HG03575 (cell line): ENCODE measurements around the gene KNDC1.
"Not testable (repeated sequence)": the region's sequence is repeated elsewhere in the genome, so short reads cannot be mapped to it uniquely, and the experiment has no call there.

ENCODE experiments used
- ATAC-seq: cut with Tn5 transposase; IDR thresholded peaks from one replicate; pipeline ENCODE4 v1.9.1; 2021; ENCODE audit not compliant: unreplicated experiment, insufficient number of reproducible peaks, low FRiP score; ENCODE audit errors: extremely low read depth

The KNDC1 gene

DNA sequence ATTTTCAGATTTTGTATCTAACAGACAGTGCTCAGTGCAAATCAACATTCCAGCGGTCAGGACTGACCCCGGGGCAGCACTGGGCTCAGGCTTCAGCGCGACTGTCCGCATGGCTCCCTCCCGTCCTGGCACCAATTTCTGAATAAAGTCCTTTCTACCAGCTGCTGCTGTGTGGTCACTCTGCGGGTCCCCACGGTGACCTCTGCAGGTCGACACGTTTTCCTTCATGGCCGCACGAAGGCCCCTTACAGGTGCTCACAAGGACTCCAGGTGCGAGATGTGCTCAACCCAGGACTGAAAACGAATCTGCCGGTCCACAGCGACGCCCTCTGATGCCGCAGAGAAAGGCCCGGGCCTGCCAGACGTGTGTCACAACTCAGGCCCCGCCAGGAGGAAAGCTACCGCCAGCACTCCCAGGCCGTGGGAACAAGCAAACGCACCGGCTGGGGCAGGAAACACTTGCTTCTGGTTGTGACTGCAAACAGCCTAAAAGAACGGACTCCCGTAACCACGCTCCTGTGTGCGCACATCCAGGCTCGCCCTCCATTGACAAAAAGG, 66.3 kb downstream of the KNDC1 start:
- ATAC-seq: no peak

DNA sequence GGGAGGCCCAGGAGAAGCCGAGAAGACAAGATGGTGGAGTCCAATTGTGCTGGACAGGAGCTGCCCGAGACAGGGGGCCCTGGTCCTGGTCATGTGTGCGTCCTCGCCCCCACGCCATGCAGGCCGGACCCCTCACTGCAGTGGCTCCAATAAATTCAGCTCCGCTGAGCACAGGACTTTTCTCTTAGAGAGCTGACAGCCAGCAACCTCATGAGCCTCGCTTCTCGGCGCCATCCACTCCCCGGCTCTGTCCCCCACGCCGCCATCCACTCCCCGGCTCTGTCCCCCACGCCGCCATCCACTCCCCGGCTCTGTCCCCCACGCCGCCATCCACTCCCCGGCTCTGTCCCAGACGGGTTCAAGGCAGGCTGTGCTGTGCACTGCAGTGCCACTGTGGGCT, 67.2 kb downstream of the KNDC1 start:
- no peak for ATAC-seq

DNA sequence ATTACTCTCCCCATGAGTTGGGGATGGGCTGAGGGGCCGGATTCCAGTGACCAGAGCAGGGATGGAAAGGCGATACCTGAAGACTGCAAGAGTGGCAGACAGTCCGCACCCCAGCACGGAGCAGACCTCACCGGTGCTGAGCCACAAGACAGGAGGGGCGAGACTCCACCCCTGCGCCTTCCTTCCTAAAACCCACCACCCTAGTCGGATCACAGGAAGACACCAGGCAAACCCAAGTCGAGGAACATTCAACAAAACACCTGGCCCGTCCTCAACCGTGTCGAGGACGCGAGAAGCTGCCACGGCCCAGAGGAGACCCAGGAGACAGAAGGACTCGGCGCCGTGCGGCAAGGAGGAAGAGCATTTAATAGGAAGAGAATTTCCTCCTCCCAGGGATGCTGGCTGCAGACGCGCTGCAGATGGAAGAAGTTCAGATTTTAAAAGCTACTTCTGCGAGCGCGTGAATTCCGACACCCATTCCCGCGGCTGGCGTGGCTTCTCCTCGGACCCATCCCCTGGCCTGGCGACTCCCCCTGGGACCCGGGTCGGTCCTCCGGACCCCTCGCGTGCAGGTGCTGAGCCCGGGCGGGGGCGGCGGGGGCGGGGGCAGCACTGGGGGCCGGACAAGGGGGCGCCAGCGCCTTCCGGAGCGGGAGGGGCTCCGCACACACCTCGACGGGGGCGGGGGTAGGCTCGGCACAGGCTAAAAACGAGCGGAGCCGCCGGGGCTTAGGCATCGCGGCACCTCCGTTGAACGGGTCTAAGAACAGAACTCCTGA, 69.4 kb downstream of the KNDC1 start:
- no peak for ATAC-seq

DNA sequence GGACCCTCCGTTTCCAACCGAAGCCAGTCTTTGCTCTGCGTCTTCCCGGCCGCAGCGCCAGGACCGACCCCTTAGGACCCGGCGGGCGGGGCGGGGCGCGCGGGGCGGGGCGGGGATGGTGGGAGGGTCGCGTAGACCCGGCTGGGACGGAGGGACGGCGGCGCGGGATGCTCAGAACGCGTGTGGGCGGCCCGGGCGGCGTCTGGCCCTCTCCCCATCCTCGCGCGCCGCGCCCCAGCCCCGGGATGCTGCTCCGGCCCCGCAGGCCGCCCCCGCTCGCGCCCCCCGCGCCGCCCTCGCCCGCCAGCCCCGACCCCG, 70.0 kb downstream of the KNDC1 start, which contains the start of gene UTF1:
Gene UTF1 (plus strand): TSS at position 174 of the 318 bp plus-strand sequence. CDS start 72 bp downstream, at position 246.
- ATAC-seq: no peak

DNA sequence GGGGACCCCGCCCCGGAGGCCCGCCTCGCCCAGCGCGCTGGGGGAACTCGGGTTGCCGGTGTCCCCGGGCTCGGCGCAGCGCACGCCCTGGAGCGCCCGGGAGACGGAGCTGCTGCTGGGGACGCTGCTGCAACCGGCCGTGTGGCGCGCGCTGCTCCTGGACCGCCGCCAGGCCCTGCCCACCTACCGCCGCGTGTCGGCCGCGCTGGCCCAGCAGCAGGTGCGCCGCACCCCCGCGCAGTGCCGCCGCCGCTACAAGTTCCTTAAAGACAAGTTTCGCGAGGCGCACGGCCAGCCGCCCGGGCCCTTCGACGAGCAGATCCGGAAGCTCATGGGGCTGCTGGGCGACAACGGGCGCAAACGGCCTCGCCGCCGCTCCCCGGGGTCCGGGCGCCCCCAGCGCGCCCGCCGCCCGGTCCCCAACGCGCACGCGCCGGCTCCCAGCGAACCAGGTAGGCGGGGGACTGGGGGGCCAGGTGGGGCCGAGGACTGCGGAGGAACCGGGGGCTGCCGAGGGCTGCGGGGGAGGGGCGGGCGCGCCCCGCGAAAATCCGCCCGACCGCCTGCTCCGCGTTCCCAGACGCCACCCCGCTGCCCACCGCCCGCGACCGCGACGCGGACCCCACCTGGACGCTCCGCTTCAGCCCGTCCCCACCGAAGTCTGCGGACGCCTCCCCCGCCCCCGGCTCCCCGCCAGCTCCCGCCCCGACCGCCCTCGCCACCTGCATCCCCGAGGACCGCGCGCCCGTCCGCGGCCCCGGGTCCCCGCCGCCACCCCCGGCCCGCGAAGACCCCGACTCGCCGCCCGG, 70.6 kb downstream of the KNDC1 start:
- no peak for ATAC-seq

DNA sequence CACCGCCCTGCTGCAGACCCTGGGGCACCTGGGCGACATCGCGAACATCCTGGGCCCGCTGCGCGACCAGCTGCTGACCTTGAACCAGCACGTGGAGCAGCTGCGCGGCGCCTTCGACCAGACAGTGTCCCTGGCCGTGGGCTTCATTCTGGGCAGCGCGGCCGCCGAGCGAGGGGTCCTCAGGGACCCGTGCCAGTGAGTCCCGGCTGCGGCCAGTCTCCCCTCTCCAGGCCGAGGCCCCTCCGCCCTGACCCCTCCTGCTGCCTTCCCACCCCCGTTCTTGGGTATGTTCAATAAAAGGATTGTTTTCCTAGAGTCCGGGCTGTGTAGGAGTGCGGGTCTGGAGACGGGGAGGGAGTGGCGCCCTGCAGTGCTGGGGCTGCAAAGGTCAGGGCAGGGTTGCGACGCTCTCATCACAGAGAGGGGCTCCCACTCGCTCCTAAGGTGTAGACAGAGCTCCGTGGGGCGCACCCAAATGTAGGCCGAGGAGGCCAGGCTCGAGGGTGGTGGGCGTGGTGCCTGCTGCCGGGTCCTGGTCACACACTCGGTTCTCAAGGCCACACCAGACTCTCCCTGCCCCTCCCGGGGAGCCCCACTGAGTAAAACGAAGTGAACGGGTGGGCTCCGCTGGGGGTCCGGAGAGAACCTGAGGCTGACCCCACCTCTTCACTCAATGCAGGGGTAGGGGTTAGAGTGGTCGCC, 71.4 kb downstream of the KNDC1 start:
- no peak for ATAC-seq

DNA sequence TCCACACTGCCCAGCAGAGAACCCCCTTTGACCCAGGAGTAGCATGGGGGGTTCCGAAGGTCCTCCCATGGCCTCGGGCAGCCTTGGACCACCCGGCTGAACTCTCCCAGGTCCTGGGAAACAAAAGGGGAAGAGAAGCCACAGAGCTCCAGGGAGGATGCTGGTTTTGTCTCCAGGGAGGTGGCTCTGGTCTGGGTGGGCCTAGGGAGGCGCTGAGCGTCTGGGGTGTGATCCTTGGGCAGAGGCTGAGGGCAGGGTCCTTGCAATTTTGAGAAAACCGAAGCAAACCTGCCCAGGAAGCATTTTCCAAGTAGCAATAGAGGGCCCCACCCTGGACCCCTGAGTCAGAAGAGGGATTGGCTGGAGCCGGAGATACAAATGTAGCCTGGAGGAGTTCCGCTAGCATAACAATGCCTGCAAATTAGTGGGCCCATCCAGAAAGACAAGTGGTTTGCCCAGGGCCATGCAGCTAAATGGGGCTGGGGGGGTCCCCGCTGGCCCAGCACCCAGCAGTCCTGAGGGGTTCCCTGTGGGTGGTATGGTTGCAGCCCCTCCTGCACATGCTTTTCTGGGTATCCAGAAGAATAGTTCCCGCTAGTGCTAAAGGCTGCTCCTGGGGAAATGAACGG, 72.0 kb downstream of the KNDC1 start:
- ATAC-seq: no peak

DNA sequence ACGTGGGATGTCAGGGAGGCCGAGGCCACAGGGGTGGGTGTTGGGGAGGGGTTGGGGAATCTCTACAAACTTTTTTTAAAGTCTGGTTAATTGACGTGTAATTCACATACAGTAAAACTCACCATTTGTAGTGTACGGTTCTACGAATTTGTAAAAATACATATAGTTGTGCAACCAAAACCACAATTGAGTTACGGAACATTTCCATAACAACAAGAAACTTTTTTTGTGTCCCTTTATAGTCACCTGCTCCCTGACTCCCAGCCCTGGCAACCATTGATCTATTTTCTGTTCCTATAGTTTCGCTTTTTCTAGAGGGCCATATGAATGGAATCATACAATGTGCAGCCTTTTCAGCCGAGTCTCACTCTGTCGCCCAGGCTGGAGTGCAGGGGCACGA, 74.8 kb downstream of the KNDC1 start:
- not testable (repeated sequence) for ATAC-seq

DNA sequence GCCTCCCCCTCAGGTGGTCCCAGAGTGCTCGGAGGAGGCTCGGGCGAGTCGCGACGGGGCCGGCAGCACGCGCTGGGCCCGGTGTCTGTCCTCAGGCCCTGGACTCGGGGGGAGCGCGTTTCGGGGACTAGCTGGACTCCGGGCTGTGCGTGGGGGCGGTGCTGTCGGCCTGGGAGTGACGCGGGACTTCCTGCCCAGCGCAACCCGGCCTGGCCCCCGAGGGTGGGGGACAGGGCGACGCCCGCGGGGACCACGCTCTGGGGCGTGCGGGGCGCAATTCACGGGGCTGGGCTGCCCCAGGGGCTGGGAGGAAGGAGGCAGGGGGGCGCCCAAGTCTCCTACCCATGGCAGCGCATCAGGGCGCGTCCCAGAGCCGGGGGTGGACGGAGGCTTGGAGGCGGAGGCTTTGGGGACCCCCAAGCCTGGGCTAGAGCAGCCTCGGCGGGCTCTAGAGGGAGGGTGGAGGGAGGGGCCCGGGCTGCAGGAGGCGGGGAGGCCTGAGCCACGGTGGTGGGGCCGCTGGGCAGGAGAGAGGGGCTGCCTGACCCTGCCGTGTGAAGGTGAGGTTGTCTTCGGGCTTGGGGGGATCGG, 75.3 kb downstream of the KNDC1 start:
- ATAC-seq: no peak

DNA sequence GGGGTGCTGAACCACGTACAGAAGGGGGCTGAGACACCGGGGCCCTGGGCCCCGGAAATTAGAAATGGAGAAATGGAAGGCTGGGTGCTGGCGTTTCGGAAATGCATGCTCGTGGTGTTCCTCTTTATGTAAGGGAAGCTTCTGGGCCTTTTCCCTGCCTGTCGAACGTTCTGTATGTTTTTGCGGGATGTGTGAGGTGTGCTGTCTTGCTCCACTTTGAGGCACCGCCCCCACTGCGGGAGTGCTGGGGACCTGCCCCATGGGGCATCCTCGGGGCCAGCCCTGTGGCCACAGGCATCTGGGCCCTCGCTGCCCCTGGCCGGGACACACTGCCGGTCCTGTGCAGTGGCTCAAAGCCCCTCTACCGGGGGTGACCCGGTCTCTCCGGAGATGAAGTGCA, 75.9 kb downstream of the KNDC1 start:
- ATAC-seq: no peak

DNA sequence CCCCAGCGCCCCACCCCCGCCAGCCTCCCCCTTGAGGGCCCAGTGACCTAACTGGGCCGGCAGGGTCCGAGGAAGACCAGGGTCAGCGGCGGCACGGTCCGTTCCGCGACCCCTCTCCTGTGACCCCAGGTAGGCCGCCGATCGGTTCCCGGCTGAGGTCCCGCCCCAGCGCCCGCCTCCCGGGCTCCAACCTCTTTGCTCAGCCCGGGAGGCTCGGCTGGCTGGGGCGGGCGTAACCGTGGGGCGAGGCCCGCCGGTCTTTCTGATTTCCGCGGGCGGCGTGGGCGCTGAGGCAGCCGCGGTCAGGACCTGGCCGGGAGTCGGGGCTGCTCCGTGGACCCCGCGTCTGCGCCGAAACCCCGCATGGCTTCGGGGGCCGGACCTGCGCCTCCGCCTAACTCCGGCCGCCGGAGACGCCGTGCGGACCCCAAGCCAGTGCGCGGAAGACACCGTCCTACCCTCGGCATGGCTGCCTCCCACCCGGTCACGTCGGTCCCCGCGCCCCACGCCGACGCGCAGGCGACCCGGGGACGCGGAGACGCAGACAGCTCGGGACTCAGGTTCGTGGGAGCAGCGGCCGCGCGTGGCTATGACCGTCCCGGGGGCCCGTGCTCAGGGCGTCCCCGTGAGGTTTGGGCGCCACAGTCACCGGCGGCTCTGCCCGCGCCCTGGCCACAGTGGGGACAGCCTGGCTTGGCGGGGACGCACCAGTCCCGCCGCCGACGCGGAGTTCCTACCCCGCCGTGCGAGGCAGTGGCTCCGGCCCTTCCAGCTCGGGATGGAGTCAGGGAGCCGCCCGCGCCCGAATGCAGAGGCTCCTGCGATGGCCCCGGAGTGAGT, 76.6 kb downstream of the KNDC1 start:
- no peak for ATAC-seq

DNA sequence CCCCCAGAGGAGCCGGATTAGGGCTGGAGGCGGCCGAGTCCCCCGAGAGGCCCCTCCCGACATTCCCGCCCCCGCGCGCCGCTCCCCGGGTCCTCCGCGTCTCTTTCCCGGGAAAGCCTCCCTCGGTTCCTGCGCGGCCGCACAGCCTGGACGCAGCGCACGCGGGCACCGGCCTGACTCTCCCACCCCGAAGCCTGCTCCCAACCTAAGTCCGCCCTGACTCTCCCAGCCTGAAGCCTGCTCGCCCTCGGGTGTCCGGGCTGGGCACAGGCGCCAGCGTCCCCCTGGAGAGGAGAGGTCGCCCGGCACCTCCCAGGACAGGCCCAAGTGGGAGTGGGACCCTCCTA, 77.2 kb downstream of the KNDC1 start:
- ATAC-seq: no peak

DNA sequence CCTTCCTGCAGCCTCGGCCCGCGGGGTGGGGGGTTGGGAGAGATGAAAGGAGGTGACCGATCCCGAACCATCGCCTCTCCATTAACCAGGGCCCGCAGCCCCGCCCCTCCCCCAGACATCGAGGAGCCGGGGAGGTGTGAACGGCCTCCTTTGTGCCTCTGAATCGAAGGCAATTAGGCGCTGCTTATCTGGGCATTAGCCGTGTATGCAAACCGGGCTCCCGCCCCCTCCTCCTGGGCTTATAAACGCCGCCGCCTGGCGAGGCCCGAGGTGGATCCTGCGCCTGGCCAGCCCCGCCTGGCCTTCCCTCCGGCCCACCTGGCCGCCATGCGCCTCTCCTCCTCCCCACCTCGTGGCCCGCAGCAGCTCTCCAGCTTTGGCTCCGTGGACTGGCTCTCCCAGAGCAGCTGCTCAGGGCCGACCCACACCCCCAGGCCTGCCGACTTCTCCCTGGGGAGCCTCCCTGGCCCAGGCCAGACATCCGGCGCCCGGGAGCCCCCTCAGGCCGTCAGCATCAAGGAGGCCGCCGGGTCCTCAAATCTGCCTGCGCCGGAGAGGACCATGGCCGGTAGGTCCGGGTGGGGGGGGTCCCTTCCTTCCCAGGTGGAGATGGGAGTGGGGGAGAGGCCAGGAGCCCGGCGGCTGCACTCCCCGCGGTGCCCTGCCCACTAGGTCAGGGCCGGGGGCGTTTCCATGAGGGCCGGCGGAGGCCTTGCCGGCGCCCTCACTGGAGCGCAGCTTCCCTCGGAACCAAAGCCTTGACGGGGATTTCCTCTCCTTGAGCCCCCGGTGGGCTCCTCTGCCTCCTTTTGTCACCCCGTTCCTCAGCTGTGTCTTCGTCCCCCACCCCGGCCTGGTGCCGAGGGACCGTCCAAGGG, 77.8 kb downstream of the KNDC1 start, which contains the start of gene VENTX:
Gene VENTX (plus strand): TSS at position 268 of the 878 bp plus-strand sequence. CDS start 60 bp downstream, at position 328.
- ATAC-seq: no peak

DNA sequence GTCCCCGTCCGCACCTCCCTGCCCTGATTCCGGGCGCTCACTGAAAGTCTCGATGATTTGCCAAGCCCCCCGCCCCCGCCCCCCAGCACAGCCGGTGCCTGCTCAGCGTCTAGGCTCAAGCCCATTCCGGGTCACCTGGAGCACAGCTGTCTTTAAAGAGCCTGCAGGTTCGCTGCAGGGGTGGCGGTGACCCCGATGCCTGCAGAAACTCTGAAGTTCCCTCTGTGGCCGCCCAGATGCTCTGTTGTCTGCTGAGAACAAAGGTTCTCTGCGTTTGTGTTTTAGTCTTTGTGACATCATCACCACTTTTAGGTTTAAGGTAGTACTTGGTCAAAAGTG, 78.4 kb downstream of the KNDC1 start:
- no peak for ATAC-seq

DNA sequence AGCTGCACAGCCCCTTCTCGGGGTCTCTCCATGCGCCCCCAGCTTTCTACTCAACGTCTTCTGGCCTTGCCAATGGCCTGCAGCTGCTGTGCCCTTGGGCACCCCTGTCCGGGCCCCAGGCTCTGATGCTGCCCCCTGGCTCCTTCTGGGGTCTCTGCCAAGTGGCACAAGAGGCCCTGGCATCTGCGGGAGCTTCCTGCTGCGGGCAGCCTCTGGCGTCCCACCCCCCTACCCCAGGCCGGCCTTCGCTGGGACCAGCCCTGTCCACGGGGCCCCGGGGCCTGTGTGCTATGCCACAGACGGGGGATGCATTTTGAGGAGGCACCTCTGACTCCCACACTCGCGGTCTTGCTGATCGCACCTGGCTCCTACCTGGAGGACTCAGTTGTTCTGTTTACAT, 80.0 kb downstream of the KNDC1 start:
- ATAC-seq: no peak

DNA sequence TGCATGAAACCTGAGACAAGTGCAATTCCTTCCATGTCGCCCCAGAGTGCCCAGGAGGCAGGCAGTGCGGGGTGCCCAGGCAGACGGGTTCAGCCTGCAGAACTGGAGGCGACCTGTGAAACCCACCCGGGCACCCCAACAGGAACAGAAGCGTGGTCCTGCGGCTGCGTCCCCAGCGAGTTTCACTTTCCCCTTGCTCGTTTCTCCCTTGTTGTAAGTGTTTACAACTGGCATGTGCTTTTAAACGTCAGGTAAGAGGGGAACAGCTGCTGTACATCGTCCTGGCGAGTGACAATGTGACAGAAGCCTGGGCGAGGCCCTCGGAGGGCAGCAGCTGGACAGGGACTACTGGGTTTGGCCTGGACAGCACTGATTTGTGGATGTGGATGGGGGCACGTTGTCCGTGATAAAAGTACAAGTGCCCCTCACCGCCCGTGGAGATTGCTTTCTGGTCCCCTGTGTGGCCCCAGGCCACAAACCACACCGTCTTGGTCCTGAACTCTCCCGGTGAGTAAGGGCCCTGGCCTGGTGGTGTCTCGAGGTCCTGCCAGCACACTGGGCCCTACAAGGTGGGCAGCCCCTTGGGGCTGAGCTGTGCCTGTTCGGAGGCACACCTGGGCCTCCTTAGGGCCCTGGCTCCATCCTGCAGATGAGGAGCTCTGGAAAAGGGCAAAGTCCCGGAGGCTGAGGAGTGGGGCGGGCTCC, 81.6 kb downstream of the KNDC1 start:
- ATAC-seq: no peak
